ENCODE measurements around the gene CIAO2B.
A peak's percentile ranks its signal among the peaks of the same experiment; 100 is the strongest.
"Not testable (repeated sequence)": the region's sequence is repeated elsewhere in the genome, so short reads cannot be mapped to it uniquely, and the experiment has no call there.

Gene CIAO2B

GRCh38 chr16:66934138-66934838 is at the start of gene CIAO2B:
Gene CIAO2B, minus strand, starts transcription at chr16:66934402. Its CDS starts 38 bp downstream, at chr16:66934364.
- peak; percentile 85 for DNase-seq (ENCODE audit: low read depth)

GRCh38 chr16:66983033-66983432 is 48.8 kb upstream of the CIAO2B start:
- no peak for DNase-seq (ENCODE audit: low read depth)

GRCh38 chr16:66979011-66979717 is 45.0 kb upstream of the CIAO2B start:
- no peak for DNase-seq (ENCODE audit: low read depth)

DNA sequence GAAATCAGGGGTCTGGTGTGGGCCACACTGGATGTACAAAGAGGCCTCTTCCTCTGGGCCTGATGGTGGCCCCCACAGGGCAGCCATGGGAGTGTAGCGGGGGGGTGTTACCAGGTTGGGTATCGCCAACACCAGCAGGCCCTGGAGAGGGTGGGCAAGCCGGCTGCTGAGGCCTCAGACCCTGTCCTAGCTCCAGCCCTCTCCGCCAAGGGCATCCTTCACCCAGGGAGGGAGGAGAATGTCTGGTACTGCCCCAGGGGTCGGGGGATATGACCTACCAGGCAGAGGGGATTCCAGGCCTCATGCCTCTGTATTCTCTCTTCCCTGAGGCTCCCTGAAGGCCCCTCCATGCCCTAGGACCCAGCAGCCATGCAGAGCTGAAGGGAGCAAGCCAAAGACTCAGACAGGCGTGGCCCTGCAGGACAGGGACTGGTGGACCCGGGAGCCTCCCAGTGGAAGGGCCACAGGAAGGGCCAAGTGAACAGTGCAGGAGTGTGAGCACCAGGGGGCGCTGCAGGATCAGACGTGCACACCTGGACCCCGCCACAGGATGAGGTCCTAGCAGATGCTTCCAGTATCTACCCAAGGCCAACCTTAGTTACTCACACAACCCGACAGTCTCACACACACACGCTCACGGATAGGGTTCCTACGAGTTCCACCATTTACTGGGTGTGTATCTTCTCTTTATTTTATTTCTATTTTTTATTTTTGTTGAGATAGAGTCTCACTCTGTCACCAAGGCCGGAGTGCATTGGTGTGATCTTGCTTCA is 43.3 kb upstream of the CIAO2B start:
- DNase-seq (ENCODE audit: low read depth): peak; percentile 89

DNA sequence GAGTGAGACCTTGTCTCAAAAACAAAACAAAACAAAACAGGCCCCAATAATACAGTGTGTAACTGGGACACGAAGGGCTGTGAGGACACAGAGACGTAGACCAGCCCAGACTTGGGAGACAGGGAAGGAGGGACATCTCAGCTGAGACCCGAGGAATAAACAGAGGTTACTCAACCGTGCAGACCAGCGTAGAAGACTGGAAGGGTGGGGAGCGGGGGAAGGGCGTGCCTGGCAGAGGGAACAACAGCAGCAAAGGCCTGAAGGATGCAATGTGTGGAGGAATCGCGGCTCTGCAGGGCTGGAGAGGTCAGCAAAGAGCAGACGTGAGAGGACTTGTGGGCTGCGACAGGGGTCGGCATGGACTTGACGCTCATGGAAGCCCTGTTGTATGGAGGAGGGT is 42.5 kb upstream of the CIAO2B start:
- no peak for DNase-seq (ENCODE audit: low read depth)

DNA sequence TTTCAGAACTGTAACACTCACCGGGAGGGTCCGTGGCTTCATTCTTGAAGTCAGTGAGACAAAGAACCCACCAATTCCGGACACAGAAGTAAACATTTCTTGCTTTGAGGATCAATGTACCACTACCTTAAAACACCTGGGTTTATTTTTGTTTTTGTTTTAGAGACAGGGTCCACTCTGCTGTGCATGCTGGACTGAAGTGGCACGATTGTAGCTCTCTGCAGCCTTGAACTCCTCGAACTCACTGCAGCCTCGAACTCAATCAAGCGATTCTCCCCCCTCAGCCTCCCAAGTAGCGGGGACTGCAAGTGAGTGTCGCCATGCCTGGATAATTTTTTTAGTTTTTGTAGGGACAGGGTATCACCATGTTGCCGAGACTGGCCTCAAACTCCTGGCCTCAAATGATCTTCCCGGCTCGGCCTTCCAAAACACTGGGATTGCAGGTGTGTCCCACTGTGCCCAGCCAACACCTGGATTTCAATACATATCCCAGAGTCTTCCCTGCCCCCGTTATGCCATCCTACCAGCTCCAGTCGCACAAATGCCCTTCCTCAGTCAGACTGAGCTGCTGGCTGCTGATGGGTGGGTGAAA is 41.2 kb upstream of the CIAO2B start:
- no peak for DNase-seq (ENCODE audit: low read depth)

DNA sequence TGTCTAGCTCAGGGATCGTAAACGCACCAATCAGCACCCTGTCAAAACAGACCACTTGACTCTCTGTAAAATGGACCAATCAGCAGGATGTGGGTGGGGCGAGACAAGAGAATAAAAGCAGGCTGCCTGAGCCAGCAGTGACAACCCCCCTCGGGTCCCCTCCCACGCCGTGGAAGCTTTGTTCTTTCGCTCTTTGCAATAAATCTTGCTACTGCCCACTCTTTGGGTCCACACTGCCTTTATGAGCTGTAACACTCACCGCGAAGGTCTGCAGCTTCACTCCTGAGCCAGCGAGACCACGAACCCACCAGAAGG is 40.7 kb upstream of the CIAO2B start:
- peak; percentile 13 for DNase-seq (ENCODE audit: low read depth)

GRCh38 chr16:66974156-66974931 is 40.1 kb upstream of the CIAO2B start:
- DNase-seq (ENCODE audit: low read depth): not testable (repeated sequence)

DNA sequence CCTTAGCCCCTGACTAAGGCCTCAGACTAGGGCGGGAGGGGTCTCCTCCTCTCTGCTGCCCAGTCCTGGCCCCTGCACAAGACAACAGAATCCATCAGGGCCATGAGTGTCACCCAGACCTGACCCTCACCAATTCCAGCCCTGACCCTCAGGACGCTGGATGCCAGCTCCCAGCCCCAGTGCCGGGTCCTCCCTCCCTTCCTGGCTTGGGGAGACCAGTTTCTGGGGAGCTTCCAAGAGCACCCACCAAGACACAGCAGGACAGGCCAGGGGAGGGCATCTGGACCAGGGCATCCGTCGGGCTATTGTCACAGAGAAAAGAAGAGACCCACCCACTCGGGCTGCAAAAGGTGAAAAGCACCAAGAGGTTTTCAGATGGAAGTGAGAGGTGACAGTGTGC is 39.5 kb upstream of the CIAO2B start:
- no peak for DNase-seq (ENCODE audit: low read depth)

DNA sequence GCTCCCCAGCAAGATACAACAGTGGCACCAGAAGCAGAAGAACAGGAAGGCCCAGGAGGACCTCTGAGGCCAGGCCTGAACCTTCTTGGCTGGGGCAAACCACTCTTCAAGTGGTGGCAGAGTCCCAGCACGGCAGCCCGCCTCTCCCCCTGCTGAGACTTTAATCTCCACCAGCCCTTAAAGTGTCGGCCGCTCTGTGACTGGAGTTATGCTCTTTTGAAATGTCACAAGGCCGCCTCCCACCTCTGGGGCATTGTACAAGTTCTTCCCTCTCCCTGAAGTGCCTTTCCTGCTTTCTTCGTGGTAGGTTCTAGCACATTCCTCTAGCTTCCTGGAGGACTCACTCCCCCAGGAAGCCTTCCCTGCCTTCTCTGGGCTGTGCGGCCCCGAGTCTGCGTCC is 38.8 kb upstream of the CIAO2B start:
- DNase-seq (ENCODE audit: low read depth): no peak

GRCh38 chr16:66970775-66971720 is 36.8 kb upstream of the CIAO2B start:
- DNase-seq (ENCODE audit: low read depth): no peak

DNA sequence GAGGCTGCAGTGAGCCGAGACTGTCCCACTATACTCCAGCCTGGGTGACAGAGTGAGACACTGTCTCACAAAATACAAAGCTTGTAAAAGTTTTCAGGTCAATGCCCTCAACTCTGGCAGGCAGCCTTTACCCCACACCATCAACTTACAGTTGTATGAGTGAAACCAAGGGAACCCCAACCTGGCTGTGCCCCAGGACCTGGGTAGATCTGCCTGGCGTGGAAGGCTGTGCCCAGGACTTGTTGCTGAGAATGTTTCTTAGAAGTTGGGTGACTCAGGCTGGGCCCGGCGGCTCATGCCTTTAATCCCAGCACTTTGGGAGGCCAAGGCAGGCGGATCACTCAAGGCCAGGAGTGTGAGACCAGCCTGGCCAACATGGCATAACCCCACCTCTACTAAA is 34.6 kb upstream of the CIAO2B start:
- DNase-seq (ENCODE audit: low read depth): no peak

- DNase-seq (ENCODE audit: low read depth): no peak
Measured at GRCh38 chr16:66964049-66964448, 29.8 kb upstream of the CIAO2B start.

DNA sequence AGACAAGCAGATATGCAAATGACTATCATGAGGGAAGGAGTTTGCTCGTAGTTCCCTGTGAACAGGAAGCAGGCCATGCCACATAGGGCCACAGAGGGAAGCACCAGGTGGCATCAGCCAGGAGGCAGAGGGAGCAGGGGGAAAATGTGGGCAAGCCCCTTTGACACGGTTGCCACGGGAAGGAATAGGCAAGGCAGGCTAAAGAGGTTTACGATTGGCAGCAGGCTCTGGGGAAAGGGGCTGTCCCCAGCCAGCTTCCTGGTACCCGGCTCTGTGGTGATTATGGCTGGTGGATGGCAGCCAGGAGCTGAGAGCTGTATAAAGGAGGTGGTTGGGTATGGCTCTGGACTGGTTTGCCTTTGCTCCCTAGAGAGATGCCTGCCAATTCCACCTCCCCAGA is 27.7 kb upstream of the CIAO2B start:
- no peak for DNase-seq (ENCODE audit: low read depth)

DNA sequence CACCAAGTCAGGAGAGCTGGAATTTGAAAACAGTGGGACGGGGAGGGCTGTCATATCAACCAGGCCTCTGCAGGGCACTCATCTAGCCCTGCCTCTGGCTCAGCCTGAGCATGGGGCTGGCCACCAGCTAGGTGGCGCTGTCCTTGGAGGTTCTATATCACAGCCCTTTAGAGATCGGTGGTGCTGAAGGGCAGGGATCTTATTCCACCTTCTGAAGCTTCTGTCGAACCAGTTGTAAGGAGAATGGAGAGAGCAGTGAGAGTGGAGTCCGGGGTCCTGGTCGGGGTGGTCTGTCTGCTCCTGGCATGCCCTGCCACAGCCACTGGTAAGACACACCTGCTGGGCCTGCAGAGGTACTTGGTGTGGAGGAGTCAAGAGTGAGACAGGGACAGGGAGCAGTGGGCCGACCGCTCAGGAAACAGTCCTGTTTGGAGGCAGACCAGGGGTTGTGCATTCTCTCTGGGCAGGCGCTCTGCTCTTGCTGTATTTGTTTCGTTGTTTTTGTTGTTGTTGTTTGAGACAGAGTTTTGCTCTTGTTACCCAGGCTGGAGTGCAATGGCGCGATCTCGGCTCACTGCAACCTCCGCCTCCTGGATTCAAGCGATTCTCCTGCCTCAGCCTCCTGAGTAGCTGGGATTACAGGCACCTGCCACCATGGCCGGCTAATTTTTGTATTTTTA is 27.0 kb upstream of the CIAO2B start, which contains the start of gene CES3:
Gene CES3, plus strand, starts transcription at position 202 of the 680 bp plus-strand sequence. Its CDS starts 42 bp downstream, at position 244.
- DNase-seq (ENCODE audit: low read depth): no peak

DNA sequence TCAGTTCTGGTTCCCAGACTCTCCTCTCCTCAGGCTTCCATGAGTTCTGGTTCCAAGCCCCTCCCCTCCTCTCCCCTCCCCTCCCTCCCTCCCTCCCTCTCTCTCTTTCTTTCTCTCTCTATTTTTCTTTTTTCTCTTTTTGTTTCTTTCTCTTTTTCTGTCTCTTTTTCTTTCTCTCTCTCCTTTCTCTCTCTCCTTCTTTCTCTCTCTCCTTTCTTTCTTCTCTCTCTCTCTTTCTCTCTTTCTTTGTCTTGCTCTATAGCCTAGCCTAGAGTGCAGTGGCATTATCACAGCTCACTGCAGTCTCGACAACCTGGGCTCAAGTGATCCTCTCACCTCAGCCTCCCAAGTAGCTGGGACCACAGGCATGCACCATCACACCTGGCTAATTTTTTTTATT is 26.1 kb upstream of the CIAO2B start:
- DNase-seq (ENCODE audit: low read depth): no peak

DNA sequence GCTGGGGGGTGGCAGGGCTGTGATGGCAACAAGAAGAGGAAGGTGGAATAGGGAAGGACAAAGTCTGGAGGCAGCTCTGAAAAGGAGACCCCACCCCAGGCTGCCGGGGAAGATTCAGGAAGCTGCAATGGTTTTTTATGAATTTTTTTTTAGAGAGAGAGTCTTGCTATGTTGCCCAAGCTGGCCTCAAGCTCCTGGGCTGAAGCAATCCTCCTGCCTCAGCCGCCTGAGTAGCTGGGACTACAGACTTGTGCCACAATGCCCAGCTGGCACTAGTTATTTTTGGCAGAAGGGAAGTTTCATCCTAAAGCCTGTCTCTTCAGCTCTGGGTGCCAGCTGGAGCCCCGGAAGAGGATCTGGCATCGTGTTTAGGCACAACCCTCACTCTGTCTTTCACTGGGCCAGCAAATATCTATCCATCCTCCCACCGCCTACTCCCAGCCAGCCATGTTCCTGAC is 25.5 kb upstream of the CIAO2B start:
- DNase-seq (ENCODE audit: low read depth): no peak

GRCh38 chr16:66958857-66959703 is 24.9 kb upstream of the CIAO2B start:
- no peak for DNase-seq (ENCODE audit: low read depth)

GRCh38 chr16:66956154-66956457 is 21.9 kb upstream of the CIAO2B start:
- DNase-seq (ENCODE audit: low read depth): not testable (repeated sequence)

Measured in activated gamma-delta T cell treated with anti-CD3 and anti-CD28 coated beads, Interleukin-2, amount 50 U/mL, for 16 hours (primary cell).